Endodermal cell (in vitro differentiated cells): Measurements from ENCODE around the gene TEX55. TPM values are rescaled to one million over a fixed set of nuclear protein-coding genes. Genes with fewer than 3 reads are reported as not detected.

Source experiments
- DNase-seq: peaks from one replicate; pipeline ENCODE4 v3.0.0-alpha.2; 2017
- H3K27ac ChIP-seq: 2 replicates; pipeline ENCODE4 v1.5.1; 2013; ENCODE audit warnings: mild to moderate bottlenecking, low read depth, low read length, moderate library complexity
- H3K27me3 ChIP-seq: 2 replicates; pipeline ENCODE4 v1.6.1; 2013; ENCODE audit warnings: mild to moderate bottlenecking, low read length, moderate library complexity; ENCODE audit not compliant: insufficient read depth, control insufficient read depth, poor library complexity, severe bottlenecking
- H3K36me3 ChIP-seq: 2 replicates; pipeline ENCODE4 v1.7.0; 2013; ENCODE audit warnings: mild to moderate bottlenecking, low read length, moderate library complexity; ENCODE audit not compliant: control insufficient read depth, insufficient read depth
- H3K4me1 ChIP-seq: one replicate; pipeline ENCODE4 v1.7.0; 2013; ENCODE audit warnings: low read length; ENCODE audit not compliant: control insufficient read depth, insufficient read depth
- H3K4me3 ChIP-seq: 2 replicates; pipeline ENCODE4 v1.5.1; 2013; ENCODE audit warnings: mild to moderate bottlenecking, low read length, moderate library complexity
- H3K9ac ChIP-seq: 2 replicates; pipeline ENCODE4 v1.6.1; 2013; ENCODE audit warnings: mild to moderate bottlenecking, low read length, moderate library complexity; ENCODE audit not compliant: poor library complexity, severe bottlenecking; ENCODE audit errors: extremely low read depth
- H3K9me3 ChIP-seq: 2 replicates; pipeline ENCODE4 v1.6.1; 2013; ENCODE audit warnings: mild to moderate bottlenecking, low read length, moderate library complexity; ENCODE audit not compliant: control insufficient read depth
- H3K27ac Mint-ChIP-seq: 2 replicates; pipeline ENCODE4 v1.8.0; 2020; ENCODE audit warnings: mixed read lengths
- H3K27me3 Mint-ChIP-seq: 2 replicates; pipeline ENCODE4 v1.8.0; 2021; ENCODE audit warnings: mild to moderate bottlenecking, mixed read lengths; ENCODE audit not compliant: insufficient read depth
- H3K36me3 Mint-ChIP-seq: 2 replicates; pipeline ENCODE4 v1.8.0; 2020; ENCODE audit warnings: low read depth, mixed read lengths
- H3K4me1 Mint-ChIP-seq: 2 replicates; pipeline ENCODE4 v1.8.0; 2020; ENCODE audit warnings: mixed read lengths
- H3K4me3 Mint-ChIP-seq: 2 replicates; pipeline ENCODE4 v1.8.0; 2020; ENCODE audit warnings: mild to moderate bottlenecking, moderate library complexity, mixed read lengths
- H3K9me3 Mint-ChIP-seq: 2 replicates; pipeline ENCODE4 v1.8.0; 2020; ENCODE audit warnings: mild to moderate bottlenecking, mixed read lengths
- WGBS, 2 experiments: methylation state at CpG; one replicate each; pipeline versions ENCODE4 v1.1.5 to v1.1.7; 2013; ENCODE audit warnings: missing lambda C conversion rate in 2 of 2, mixed read lengths in 1 of 2; ENCODE audit not compliant: insufficient coverage in 1 of 2, insufficient read length in 1 of 2; 5-methylcytosine and 5-hydroxymethylcytosine counted together
- total RNA-seq, 2 donors: library from RNA; stranded (reverse); fragmentation: NEBNext Ultra II Directional in 1 of 2; extraction: Animal tissue kit (Norgen Biotek cat#: 25700) in 1 of 2; gene quantifications; 2 replicates in 1 of 2; 3 replicates in 1 of 2; pipeline ENCODE4 v1.2.1, GENCODE V29; 2021
- TF ChIP-seq, protein P1 (sequence below): fragments of 200-600 bp; sonication (generic); conservative IDR thresholded peaks from 2 replicates; pipeline ENCODE4 v1.5.0; 2021; ENCODE audit warnings: antibody characterized with exemption, mild to moderate bottlenecking

TEX55 gene
- total RNA-seq, 2 donors from 2014 or later: not detected

DNA sequence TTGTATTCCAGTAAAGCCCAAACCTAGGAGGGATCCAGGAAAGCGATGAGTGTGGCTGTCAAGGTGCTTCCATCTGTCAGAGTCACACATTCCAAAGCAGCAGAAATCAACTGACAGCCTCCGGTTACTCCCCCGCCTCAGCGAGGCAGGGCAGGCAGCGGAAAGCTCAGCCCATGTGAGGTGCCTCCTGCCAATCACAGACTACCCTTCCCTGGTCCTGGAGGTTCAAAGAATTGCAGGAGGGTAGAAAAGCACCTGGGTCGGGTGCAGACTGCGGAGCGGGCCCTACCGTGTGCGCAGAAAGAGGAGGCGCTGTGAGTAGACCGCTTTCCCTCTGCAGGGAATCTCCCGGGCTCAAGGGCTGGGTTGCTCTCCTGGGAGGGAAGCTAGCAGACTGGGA, 27.4 kb downstream of the TEX55 start, which contains the start of gene UPK1B:
Gene UPK1B, plus strand, starts transcription at position 274 of the 400 bp plus-strand sequence. CDS start 13,144 bp downstream, outside the sequence.
- no peak within 1 kb of the TSS for H3K27ac ChIP-seq
- no peaks in the 10 kb centered on the region for H3K27me3 ChIP-seq
- DNase-seq: peak; percentile 90
- WGBS, 2 experiments: 34 to 37% methylated on average over 6 to 13 of the region's 13 CpGs
- peak within 1 kb of the TSS; percentile 33 for H3K4me3 ChIP-seq
- Mint-ChIP-seq H3K9me3 (peaks cover 8% of the 10 kb centered on the region), H3K27me3 (no peaks in the 10 kb centered on the region), H3K27ac (no peak within 1 kb of the TSS), H3K4me1 (peaks cover 27% of the 10 kb centered on the region), H3K4me3 (peak within 1 kb of the TSS; percentile 26), H3K36me3 (peaks cover 4% of the 10 kb centered on the region)
- H3K36me3 ChIP-seq: no peaks in the 10 kb centered on the region
- TF ChIP-seq, protein P1, sequence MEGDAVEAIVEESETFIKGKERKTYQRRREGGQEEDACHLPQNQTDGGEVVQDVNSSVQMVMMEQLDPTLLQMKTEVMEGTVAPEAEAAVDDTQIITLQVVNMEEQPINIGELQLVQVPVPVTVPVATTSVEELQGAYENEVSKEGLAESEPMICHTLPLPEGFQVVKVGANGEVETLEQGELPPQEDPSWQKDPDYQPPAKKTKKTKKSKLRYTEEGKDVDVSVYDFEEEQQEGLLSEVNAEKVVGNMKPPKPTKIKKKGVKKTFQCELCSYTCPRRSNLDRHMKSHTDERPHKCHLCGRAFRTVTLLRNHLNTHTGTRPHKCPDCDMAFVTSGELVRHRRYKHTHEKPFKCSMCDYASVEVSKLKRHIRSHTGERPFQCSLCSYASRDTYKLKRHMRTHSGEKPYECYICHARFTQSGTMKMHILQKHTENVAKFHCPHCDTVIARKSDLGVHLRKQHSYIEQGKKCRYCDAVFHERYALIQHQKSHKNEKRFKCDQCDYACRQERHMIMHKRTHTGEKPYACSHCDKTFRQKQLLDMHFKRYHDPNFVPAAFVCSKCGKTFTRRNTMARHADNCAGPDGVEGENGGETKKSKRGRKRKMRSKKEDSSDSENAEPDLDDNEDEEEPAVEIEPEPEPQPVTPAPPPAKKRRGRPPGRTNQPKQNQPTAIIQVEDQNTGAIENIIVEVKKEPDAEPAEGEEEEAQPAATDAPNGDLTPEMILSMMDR: no peak
- no peaks in the 10 kb centered on the region for H3K4me1 ChIP-seq
- H3K9me3 ChIP-seq: no peaks in the 10 kb centered on the region
- H3K9ac ChIP-seq: no peak within 1 kb of the TSS

DNA sequence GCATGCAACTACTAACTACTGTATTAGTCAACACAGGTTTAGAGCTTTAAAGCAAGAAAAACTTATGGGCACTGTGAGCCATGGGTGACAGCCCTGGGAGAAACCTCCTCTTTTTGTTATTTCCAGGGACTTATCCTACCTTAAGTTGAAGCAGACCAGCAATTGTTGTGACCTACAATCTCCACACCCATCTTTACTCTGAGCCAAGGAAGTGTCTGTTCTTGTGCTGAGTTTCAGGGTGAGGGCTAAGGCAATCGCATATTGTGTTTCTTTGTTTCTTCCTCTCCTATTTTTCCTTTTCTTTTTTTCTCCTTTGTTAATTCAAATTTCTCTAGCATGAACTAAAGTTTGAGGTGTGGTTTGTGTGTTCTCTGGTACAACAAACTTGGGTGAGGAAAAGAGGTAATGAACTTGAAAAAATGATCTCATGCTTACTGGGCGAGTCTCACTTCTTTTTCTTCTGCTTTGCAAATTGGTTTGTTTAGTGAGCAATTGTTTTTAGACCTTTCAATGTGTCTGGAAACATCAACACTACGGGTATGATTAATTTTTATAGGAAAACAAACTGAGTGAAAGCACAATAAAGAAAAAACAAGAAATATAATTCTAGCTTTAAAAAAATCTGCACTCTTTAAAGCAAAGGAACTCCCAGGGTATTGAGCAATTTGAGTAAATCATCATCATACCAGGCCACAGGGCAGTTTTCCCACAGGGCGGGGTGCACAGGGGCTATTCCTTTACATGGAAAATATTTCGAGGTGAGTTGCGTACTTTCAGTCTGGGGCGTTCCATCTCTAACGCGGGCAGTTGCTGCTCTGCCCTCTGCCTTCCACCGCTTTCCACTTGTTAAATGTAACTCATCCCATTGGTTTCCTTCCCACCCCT, 30.1 kb downstream of the TEX55 start:
- H3K27me3 ChIP-seq: no peaks in the 10 kb centered on the region
- no peaks in the 10 kb centered on the region for H3K4me1 ChIP-seq
- DNase-seq: no peak
- no peak overlapping the region for H3K9ac ChIP-seq
- no peak overlapping the region for H3K4me3 ChIP-seq
- H3K9me3 ChIP-seq: no peaks in the 10 kb centered on the region
- no peak overlapping the region for H3K27ac Mint-ChIP-seq
- no peak overlapping the region for H3K4me3 Mint-ChIP-seq
- 90 to 99% methylated on average over 7 to 9 of the region's 10 CpGs for WGBS, 2 experiments
- TF ChIP-seq, protein P1: no peak
- peaks cover 27% of the 10 kb centered on the region for H3K4me1 Mint-ChIP-seq
- no peaks in the 10 kb centered on the region for H3K36me3 ChIP-seq
- H3K36me3 Mint-ChIP-seq: peaks cover 2% of the 10 kb centered on the region
- H3K27ac ChIP-seq: no peak overlapping the region
- H3K27me3 Mint-ChIP-seq: no peaks in the 10 kb centered on the region
- no peaks in the 10 kb centered on the region for H3K9me3 Mint-ChIP-seq

DNA sequence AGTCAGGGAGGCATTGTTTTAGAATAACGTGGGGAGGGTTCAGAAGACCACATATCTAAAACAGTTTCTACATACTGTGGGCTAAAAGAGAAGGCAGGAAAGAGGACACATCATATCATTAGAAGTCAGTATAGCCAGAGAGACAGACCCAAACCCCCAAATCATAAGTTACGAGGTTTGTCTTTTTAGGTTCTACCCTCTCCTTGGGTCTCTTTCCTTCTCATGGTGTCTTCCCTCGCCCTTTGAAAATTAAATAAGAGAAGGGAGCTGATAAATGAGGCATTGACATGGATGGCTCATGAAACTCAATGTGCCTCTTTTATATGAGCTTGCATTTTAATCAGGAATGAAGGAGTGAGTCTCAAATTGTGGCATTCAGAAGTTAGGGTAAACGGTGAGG, 30.8 kb downstream of the TEX55 start:
- peaks cover 2% of the 10 kb centered on the region for H3K36me3 Mint-ChIP-seq
- Histone ChIP-seq H3K4me3 (peak overlapping the region; percentile 28), H3K9ac (no peak overlapping the region), H3K27me3 (no peaks in the 10 kb centered on the region), H3K9me3 (no peaks in the 10 kb centered on the region), H3K27ac (no peak overlapping the region), H3K36me3 (no peaks in the 10 kb centered on the region), H3K4me1 (no peaks in the 10 kb centered on the region)
- no peaks in the 10 kb centered on the region for H3K27me3 Mint-ChIP-seq
- 83 to 86% methylated on average over 1 to 4 of the region's 4 CpGs for WGBS, 2 experiments
- no peak overlapping the region for H3K27ac Mint-ChIP-seq
- TF ChIP-seq, protein P1: no peak
- H3K9me3 Mint-ChIP-seq: no peaks in the 10 kb centered on the region
- no peak for DNase-seq
- peaks cover 27% of the 10 kb centered on the region for H3K4me1 Mint-ChIP-seq
- H3K4me3 Mint-ChIP-seq: no peak overlapping the region
